Thyroid gland (tissue), 4 donors: ENCODE measurements around the gene CCDC126. TPM values are rescaled to one million over a fixed set of nuclear protein-coding genes. Genes with fewer than 3 reads are reported as not detected.

Source experiments
- DNase-seq, 2 donors: peaks; one replicate each; pipeline ENCODE4 v3.0.0-alpha.2; 2019
- H3K27ac ChIP-seq, 3 donors: fragments of 200-600 bp; sonication (generic); 1 replicate in 2 of 3; 2 replicates in 1 of 3; pipeline ENCODE4 v1.5.1; 2016 to 2019; ENCODE audit warnings: mild to moderate bottlenecking in 1 of 3, moderate library complexity in 1 of 3
- H3K27me3 ChIP-seq: fragments of 200-600 bp; sonication (generic); one replicate; pipeline ENCODE4 v1.5.1; 2019
- H3K36me3 ChIP-seq, 2 donors: fragments of 200-600 bp; sonication (generic); one replicate each; pipeline ENCODE4 v1.5.1; 2016 to 2019
- H3K4me1 ChIP-seq, 2 donors: fragments of 200-600 bp; sonication (generic); one replicate each; pipeline ENCODE4 v1.5.1; 2017 to 2019
- H3K4me3 ChIP-seq, 3 donors: fragments of 200-600 bp; sonication (generic); replicated peaks in 1 of 3; 1 replicate in 2 of 3; 2 replicates in 1 of 3; pipeline ENCODE4 v1.5.1; 2016; ENCODE audit warnings: mild to moderate bottlenecking in 1 of 3
- H3K9me3 ChIP-seq: fragments of 200-600 bp; sonication (generic); one replicate; pipeline ENCODE4 v1.5.1; 2017
- POLR2A ChIP-seq, 2 donors: fragments of 450-650 bp; IDR thresholded peaks; one replicate each; pipeline ENCODE4 v1.6.1; 2017; ENCODE audit warnings: antibody characterized with exemption in 2 of 2, mild to moderate bottlenecking in 2 of 2, moderate library complexity in 1 of 2
- WGBS, 2 donors: methylation state at CpG; one replicate each; pipeline ENCODE4 v1.1.5; 2017; 5-methylcytosine and 5-hydroxymethylcytosine counted together
- intact Hi-C: fragments of 100-400 bp; cut with DNase I; formaldehyde crosslinking; loops from one replicate; pipeline ENCODE4 v1.15.1; 2023
- total RNA-seq, 4 donors: library from RNA; depleted of rRNA; stranded (reverse); fragments of >200 nt; gene quantifications; one replicate each; pipeline ENCODE4 v1.2.3, GENCODE V29; 2016
- TF ChIP-seq, protein P1 (sequence below), 6 experiments: fragments of 200-600 bp in 3 of 6; fragments of 450-650 bp in 3 of 6; sonication (generic) in 3 of 6; IDR thresholded peaks; one replicate each; pipeline ENCODE4 v1.5.1; 2016 to 2019; ENCODE audit warnings: antibody characterized with exemption in 6 of 6, mild to moderate bottlenecking in 2 of 6, inconsistent platforms in 1 of 6, moderate library complexity in 1 of 6

Gene CCDC126
- total RNA-seq, 4 donors from 2014 or later: 21.1 to 26.8 (median 23.9) TPM

- H3K4me3 ChIP-seq: no peak overlapping the region
- H3K36me3 ChIP-seq: no peaks in the 10 kb centered on the region
- WGBS, 2 donors: 70 to 90% methylated on average over 2 of the region's 2 CpGs
- intact Hi-C loops: no loop called here
- no peak for TF ChIP-seq POLR2A (IDR thresholded peaks at IDR 0.05)
- TF ChIP-seq, protein P1, sequence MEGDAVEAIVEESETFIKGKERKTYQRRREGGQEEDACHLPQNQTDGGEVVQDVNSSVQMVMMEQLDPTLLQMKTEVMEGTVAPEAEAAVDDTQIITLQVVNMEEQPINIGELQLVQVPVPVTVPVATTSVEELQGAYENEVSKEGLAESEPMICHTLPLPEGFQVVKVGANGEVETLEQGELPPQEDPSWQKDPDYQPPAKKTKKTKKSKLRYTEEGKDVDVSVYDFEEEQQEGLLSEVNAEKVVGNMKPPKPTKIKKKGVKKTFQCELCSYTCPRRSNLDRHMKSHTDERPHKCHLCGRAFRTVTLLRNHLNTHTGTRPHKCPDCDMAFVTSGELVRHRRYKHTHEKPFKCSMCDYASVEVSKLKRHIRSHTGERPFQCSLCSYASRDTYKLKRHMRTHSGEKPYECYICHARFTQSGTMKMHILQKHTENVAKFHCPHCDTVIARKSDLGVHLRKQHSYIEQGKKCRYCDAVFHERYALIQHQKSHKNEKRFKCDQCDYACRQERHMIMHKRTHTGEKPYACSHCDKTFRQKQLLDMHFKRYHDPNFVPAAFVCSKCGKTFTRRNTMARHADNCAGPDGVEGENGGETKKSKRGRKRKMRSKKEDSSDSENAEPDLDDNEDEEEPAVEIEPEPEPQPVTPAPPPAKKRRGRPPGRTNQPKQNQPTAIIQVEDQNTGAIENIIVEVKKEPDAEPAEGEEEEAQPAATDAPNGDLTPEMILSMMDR (IDR thresholded peaks at IDR 0.05): no peak
- H3K27me3 ChIP-seq: no peaks in the 10 kb centered on the region
- H3K4me1 ChIP-seq: no peaks in the 10 kb centered on the region
- no peak for DNase-seq
- no peaks in the 10 kb centered on the region for H3K9me3 ChIP-seq
- no peak overlapping the region for H3K27ac ChIP-seq
Observed at GRCh38 chr7:23622506-23622925, 25.3 kb downstream of the CCDC126 start.

- H3K36me3 ChIP-seq: no peaks in the 10 kb centered on the region
- no peak overlapping the region for H3K4me3 ChIP-seq
- H3K27ac ChIP-seq: no peak overlapping the region
- WGBS, 2 donors: 90 to 94% methylated on average over 2 of the region's 2 CpGs
- TF ChIP-seq POLR2A (IDR thresholded peaks at IDR 0.05): no peak
- TF ChIP-seq, protein P1 (IDR thresholded peaks at IDR 0.05): no peak
- DNase-seq: no peak
- H3K9me3 ChIP-seq: no peaks in the 10 kb centered on the region
- no peaks in the 10 kb centered on the region for H3K27me3 ChIP-seq
- no peaks in the 10 kb centered on the region for H3K4me1 ChIP-seq
- intact Hi-C loops: no loop called here
Observed at GRCh38 chr7:23628370-23628769, 31.2 kb downstream of the CCDC126 start.

DNA sequence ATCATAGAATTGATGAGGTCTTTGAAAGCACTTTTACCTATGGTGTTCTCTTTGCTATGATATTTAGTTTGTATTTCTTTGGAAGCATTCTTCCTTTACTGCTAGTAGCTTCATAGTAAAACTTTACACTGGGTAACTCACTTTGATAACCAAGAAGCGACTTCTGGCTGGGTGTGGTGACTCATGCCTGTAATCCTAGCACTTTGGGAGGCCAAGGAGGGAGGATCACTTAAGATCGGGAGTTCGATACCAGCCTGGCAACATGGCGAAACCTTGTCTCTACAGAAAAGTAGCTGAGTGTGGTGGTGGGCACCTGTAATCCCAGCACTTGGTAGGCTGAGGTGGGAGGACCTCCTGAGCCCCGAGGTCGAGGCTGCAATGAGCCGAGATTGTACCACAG lies 36.2 kb downstream of the CCDC126 start:
- WGBS, 2 donors: 96 to 98% methylated on average over 7 of the region's 7 CpGs
- Histone ChIP-seq H3K27me3 (no peaks in the 10 kb centered on the region), H3K9me3 (no peaks in the 10 kb centered on the region), H3K36me3 (no peaks in the 10 kb centered on the region), H3K4me3 (no peak overlapping the region), H3K4me1 (no peaks in the 10 kb centered on the region), H3K27ac (no peak overlapping the region)
- TF ChIP-seq, protein P1 (IDR thresholded peaks at IDR 0.05): no peak
- TF ChIP-seq POLR2A (IDR thresholded peaks at IDR 0.05): no peak
- DNase-seq: no peak
- intact Hi-C loops: no loop called here

GRCh38 chr7:23645822-23646221 lies 48.6 kb downstream of the CCDC126 start:
- TF ChIP-seq, protein P1 (IDR thresholded peaks at IDR 0.05): no peak
- no peak for TF ChIP-seq POLR2A (IDR thresholded peaks at IDR 0.05)
- Histone ChIP-seq H3K4me1 (no peaks in the 10 kb centered on the region), H3K36me3 (no peaks in the 10 kb centered on the region), H3K9me3 (no peaks in the 10 kb centered on the region), H3K27me3 (no peaks in the 10 kb centered on the region), H3K4me3 (no peak overlapping the region), H3K27ac (no peak overlapping the region)
- DNase-seq: no peak
- intact Hi-C loops: no loop called here
- 98 to 100% methylated on average over 1 of the region's 1 CpG for WGBS, 2 donors

- H3K9me3 ChIP-seq: no peaks in the 10 kb centered on the region
- H3K4me1 ChIP-seq: no peaks in the 10 kb centered on the region
- intact Hi-C loops: no loop called here
- no peaks in the 10 kb centered on the region for H3K36me3 ChIP-seq
- H3K27ac ChIP-seq: no peak overlapping the region
- no peak overlapping the region for H3K4me3 ChIP-seq
- 83 to 85% methylated on average over 5 of the region's 5 CpGs for WGBS, 2 donors
- TF ChIP-seq, protein P1 (IDR thresholded peaks at IDR 0.05): no peak
- no peak for TF ChIP-seq POLR2A (IDR thresholded peaks at IDR 0.05)
- H3K27me3 ChIP-seq: no peaks in the 10 kb centered on the region
- no peak for DNase-seq
Observed at GRCh38 chr7:23653942-23654341, 56.8 kb downstream of the CCDC126 start.
